ENCODE data around the gene GAREM1.

DNA sequence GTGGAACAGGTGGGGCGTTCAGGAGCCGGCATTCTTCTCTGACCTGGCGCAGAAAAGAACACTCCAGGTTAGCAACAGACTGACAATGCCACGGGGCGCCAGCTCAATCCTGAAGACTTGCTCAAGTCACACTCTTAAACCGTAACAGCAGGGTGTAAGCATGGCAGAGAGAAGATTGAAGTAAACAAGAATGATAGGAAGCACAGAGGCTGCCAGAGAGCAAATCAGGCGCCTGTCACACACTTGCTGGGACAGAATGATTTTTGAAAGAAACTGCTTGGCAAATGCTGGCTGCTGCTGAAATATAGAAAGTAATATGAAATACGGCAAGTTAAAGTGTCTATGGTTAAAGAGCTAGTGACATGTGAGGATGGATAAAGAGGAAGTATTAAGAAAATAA is 200.3 kb downstream of the GAREM1 start:
- TF ChIP-seq, protein P1, sequence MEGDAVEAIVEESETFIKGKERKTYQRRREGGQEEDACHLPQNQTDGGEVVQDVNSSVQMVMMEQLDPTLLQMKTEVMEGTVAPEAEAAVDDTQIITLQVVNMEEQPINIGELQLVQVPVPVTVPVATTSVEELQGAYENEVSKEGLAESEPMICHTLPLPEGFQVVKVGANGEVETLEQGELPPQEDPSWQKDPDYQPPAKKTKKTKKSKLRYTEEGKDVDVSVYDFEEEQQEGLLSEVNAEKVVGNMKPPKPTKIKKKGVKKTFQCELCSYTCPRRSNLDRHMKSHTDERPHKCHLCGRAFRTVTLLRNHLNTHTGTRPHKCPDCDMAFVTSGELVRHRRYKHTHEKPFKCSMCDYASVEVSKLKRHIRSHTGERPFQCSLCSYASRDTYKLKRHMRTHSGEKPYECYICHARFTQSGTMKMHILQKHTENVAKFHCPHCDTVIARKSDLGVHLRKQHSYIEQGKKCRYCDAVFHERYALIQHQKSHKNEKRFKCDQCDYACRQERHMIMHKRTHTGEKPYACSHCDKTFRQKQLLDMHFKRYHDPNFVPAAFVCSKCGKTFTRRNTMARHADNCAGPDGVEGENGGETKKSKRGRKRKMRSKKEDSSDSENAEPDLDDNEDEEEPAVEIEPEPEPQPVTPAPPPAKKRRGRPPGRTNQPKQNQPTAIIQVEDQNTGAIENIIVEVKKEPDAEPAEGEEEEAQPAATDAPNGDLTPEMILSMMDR (IDR thresholded peaks at IDR 0.05; ENCODE audit: control extremely low read depth in 1 of 3, insufficient read depth in 1 of 3, low read depth in 1 of 3, low read length in 3 of 3), result no peak
- TF ChIP-seq SAP30 (IDR thresholded peaks at IDR 0.05; ENCODE audit: insufficient read depth, insufficient replicate concordance, low read length) (no peak), POLR2A (IDR thresholded peaks at IDR 0.05; ENCODE audit: control extremely low read depth in 1 of 2, low read depth in 2 of 2, low read length in 2 of 2) (no peak), POLR2AphosphoS5 (IDR thresholded peaks at IDR 0.05; ENCODE audit: low read depth, low read length) (no peak), EP300 (IDR thresholded peaks at IDR 0.05; ENCODE audit: borderline replicate concordance in 1 of 2, low read depth in 2 of 2, low read length in 2 of 2) (no peak), CREB1 (IDR thresholded peaks at IDR 0.05) (no peak), ATF2 (IDR thresholded peaks at IDR 0.05; ENCODE audit: low read length) (no peak), CHD2 (IDR thresholded peaks at IDR 0.05; ENCODE audit: low read length) (no peak), BACH1 (IDR thresholded peaks at IDR 0.05; ENCODE audit: low read length) (no peak), CBX8 (IDR thresholded peaks at IDR 0.05; ENCODE audit: borderline replicate concordance, low read depth, low read length) (no peak), ATF3 (IDR thresholded peaks at IDR 0.05; ENCODE audit: insufficient read depth, low read depth, low read length) (no peak), USF2 (IDR thresholded peaks at IDR 0.05; ENCODE audit: low read length) (no peak), JUND (IDR thresholded peaks at IDR 0.05; ENCODE audit: low read length) (no peak)

Data from H1 (cell line).